DMS 273 (cell line): ENCODE results near the gene CARD11.
A peak's percentile ranks its signal among the peaks of the same experiment; 100 is the strongest.

Source experiments
- DNase-seq: peaks from one replicate; lab custom pipeline; 2025; ENCODE audit not compliant: unreplicated experiment; lab: John Stamatoyannopoulos, UW

CARD11 gene

GRCh38 chr7:2909043-2909442 lies 134.6 kb downstream of the CARD11 start:
- no peak for DNase-seq

DNA sequence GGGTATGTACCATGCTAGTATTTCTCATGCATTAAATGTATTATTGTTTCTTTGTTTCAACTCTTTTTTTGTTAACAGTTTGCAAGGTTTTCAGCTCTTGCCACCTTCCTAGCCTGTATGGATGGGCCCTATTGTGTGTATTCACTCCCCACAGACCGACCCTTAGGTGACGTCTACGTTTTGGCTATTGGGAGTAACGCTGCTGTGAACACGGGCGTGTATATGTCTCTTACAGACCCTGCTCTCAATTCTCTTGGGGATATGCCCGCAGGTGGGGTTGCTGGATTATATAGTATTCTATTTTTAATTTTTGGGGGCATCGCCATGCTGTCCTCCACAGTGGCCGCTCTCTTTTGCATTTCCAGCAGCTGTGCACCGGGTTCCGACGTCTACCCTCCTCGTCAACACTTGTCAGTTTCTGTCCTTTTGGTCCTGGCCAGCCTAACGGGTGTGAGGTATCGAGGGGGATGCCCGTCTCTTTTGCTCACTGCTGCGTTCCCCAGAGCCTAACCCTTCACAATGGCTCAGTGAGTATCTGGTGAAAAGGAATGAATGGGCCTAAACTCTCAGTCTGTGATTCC lies 135.5 kb downstream of the CARD11 start:
- DNase-seq: no peak

GRCh38 chr7:2906197-2906931 lies 137.3 kb downstream of the CARD11 start:
- DNase-seq: no peak

GRCh38 chr7:2905500-2905899 lies 138.2 kb downstream of the CARD11 start:
- DNase-seq: no peak

GRCh38 chr7:2905027-2905426 lies 138.6 kb downstream of the CARD11 start:
- no peak for DNase-seq

DNA sequence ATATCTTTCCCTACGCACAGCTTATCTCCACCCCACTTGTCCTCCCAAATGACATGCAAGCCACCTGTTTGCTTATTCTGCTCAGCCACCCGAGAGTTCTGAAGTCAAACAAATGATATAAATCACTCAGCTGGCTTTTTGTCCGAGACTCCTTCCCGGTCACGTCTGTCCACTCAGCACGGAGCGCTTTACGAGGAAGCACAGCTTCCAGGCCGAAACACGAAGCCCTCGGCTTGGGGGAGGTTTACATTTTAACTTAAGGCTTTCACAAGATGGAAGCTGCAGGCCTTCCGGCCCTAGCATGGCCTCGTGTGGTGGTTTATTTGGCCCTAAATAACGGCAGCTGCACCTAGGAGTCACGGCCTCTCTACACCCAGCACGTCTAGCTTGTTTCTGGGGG lies 139.5 kb downstream of the CARD11 start:
- no peak for DNase-seq

DNA sequence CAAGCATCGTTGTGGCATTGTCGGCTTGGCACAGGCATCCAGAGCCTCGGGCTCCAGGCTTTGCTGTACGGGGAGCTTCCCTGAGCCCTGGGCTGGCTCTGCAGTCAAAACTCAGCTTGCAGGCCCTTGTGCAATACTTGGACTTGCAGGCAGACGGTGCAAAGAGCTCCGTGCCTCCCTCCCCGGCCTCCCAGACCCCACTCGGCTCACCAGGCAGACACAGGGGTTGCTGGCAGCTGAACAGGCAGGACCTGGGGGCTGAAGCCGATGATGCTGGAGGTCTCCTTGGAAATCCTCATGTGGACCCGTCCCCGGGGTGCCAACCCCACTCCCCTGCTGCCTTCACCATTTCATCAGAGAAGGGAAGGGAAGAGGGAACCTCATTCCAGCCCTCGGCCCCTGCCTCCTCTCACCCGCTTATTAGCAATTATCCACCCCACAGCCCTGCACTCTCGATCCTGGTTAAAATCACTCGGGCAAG lies 139.9 kb downstream of the CARD11 start:
- DNase-seq: no peak

- DNase-seq: no peak
Observed at GRCh38 chr7:2897023-2897422, 146.6 kb downstream of the CARD11 start.

DNA sequence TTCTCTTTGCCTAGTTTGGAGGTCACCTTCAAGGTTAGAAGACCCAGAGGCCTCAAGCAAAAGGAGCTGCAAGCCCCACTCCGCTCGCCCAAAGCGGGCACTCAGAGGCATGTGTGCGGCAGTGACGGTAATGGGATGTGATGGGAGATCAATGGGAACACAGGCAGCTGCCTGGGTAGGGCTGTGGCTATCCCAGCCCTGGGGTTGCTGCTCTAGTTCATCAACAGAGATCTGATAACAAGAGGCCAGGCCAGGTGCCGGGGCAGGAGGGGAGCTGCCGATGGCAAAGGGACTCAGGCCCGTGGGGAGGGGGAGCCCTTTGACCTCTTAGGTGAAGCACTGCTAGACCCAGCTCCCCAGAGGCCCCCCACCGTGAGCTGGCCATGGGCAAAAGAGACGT lies 147.5 kb downstream of the CARD11 start:
- no peak for DNase-seq

DNA sequence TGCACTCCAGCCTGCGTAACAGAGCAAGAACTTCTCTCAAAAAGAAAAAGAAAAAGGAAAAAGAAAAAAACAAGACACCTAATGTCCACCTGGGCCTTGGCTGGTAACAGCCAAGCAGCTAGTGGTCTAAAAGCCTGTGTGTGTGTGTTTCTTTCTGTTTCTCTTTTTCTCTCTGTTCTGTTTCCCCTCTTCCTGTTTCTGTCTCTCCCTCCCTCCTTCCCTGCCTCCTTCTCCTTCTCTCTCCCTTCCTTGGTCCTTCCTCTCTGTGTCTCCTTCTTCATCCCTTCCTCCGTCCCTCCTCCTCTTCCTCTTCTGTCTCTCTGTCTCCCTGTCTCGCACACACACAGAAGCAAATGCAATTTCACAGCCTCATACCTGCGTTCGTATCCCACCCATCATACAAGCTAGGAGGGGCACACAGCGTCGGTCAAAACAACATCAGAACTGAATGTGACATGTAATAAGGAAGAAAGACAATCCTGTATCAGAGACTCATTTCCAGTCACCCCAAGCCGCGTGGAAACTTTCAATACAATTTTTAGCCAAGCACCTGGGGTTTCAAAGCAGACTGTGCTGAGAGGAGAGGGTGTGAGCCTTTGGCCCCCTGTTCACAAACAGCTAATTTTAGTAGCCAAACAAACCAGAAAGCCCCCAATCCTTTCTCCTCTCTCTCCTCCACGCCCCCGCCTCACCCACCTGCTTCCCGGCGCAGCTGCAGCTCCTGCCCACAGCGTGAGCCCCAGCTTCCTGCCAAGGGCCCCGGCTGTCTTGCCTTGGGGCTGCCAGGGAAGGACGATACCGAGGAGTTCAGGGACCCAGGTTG lies 149.3 kb downstream of the CARD11 start:
- DNase-seq: no peak

- DNase-seq: no peak
Observed at GRCh38 chr7:2893411-2893861, 150.2 kb downstream of the CARD11 start.

DNA sequence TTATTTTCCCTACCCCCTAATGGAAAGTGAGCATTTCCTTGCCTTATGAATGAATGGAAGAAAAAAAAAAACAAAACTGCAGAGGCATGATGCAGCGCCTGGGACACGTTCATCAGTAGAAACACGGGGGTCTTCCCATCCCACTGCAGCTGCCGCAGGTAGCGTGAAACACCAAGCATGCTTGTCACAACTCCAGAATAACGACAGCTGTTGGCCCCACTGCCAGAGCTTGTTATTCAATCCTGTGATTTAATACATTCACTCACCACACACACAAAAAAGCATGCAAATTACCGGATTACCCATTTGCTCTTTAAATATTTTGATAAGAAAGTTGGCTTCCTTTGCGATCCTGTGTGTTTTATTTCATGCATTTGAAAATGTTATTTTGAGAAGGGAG lies 151.1 kb downstream of the CARD11 start:
- DNase-seq: peak; percentile 82

DNA sequence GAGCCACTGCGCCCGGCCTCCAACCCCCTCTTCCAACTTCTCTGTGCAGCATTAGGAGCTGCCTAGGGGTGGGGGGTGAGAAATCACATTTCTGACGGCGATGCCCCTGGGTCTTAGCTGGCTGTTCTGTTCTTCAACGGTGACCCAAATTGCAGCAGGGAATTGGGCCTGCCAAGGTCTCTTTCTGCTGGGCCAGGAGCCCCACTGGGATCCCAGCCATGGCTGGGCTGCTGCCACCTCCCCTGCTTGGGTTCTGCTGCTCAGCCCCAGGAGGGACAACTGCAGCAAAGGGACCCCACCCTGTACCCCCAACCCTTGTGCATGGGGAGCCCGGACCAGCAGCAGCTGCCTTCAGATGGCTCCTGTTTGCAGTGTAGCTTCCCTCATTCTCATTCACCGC lies 155.9 kb downstream of the CARD11 start:
- no peak for DNase-seq

GRCh38 chr7:2886900-2887299 lies 156.8 kb downstream of the CARD11 start:
- DNase-seq: peak; percentile 92

DNA sequence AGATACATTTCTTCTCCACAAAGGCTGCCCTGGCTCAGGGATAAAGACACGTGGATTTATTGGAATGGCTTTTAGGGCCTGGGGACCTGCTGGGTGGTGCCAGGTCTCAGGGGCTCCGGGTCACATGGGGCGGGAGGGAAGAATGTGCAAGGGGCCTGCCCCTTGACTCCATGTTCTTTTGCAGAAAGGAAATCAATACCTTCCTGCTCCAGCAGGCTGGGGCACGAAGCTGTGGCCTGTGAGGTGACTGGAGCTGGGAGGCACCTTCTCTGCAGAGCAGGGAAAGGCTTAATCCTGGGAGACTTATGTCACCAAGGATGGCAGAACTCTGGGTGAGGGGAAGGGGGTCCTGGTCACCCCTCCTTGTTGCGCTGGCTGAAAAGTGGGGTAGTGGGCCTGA lies 157.3 kb downstream of the CARD11 start:
- DNase-seq: no peak

- DNase-seq: no peak
Observed at GRCh38 chr7:2884161-2884560, 159.5 kb downstream of the CARD11 start.

DNA sequence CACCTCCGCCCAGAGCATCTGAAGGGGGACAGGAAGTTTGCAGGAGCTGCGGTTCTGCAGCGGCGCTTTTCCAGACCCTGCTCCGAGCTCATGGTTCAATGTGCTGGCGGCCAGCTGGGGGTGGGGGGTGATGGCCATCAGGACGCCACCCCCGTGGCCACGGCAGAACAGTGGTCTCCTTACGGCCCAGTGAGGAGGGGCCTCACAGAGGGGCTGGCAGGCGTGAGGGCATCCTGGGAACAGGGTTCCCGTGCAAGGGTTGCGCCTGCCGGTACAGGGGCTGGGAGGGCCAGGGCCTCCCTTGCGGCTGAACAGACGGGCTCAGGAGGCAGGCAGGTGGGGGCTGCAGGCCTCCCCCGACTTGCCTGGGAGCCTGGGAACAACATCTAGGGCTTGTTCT lies 160.6 kb downstream of the CARD11 start:
- no peak for DNase-seq

- DNase-seq: no peak
Observed at GRCh38 chr7:2882111-2882510, 161.6 kb downstream of the CARD11 start.

GRCh38 chr7:2880874-2881533 lies 162.7 kb downstream of the CARD11 start:
- peak; percentile 62 for DNase-seq

GRCh38 chr7:2880051-2880450 lies 163.6 kb downstream of the CARD11 start:
- no peak for DNase-seq

- DNase-seq: no peak
Observed at GRCh38 chr7:2879354-2879753, 164.3 kb downstream of the CARD11 start.
